Measurements from ENCODE around the gene DSG3. TPM values are rescaled to one million over a fixed set of nuclear protein-coding genes. Genes with fewer than 3 reads are reported as not detected.

DSG3 gene
- total and polyA plus RNA-seq, 11 donors = 0.01 to 0.07 TPM; not detected in 9

Other genes starting within 250 kb of the DSG3 start
- gene DSG1, start 129.6 kb upstream of the DSG3 start, total RNA-seq = 1 to 10 TPM in 5 of 9 donors, under 1 TPM in 4; 0.14 to 5.6 (median 1.0) TPM
- gene DSG1, start 129.6 kb upstream of the DSG3 start, polyA plus RNA-seq = under 1 TPM in 1 of 2 donors, not detected in 1; 0.19 TPM
- not detected for gene DSG4, start 71.0 kb upstream of the DSG3 start, total RNA-seq
- not detected for gene DSG4, start 71.0 kb upstream of the DSG3 start, polyA plus RNA-seq
- gene DSG2, start 50.4 kb downstream of the DSG3 start, total RNA-seq = 10 to 100 TPM; 36.0 to 54.4 (median 41.4) TPM
- 10 to 100 TPM; 10.1 to 21.9 TPM for gene DSG2, start 50.4 kb downstream of the DSG3 start, polyA plus RNA-seq
- gene TTR, start 144.1 kb downstream of the DSG3 start, total RNA-seq = not detected
- under 1 TPM in 1 of 2 donors, not detected in 1; 0.19 TPM for gene TTR, start 144.1 kb downstream of the DSG3 start, polyA plus RNA-seq
- gene B4GALT6, start 236.8 kb downstream of the DSG3 start, total RNA-seq = 10 to 100 TPM in 2 of 9 donors, 1 to 10 TPM in 7; 3.3 to 11.9 (median 7.0) TPM
- 1 to 10 TPM; 1.3 to 1.7 TPM for gene B4GALT6, start 236.8 kb downstream of the DSG3 start, polyA plus RNA-seq